HEK293 (cell line): ENCODE data around the gene GNPDA1.

Experiments
- CTCF ChIA-PET: fragments of 350-600 bp; formaldehyde crosslinking; extraction: SDS; loops from one replicate; lab custom pipeline; 2021; ENCODE audit warnings: antibody characterized with exemption; lab: Yijun Ruan, JAX
- POLR2A ChIA-PET: fragments of 300-600 bp; formaldehyde crosslinking; extraction: SDS; loops from one replicate; lab custom pipeline; 2020; ENCODE audit warnings: antibody characterized with exemption, inconsistent platforms; lab: Yijun Ruan, JAX
- H3K27ac ChIP-seq: fragments of 200-500 bp; sonication (Bioruptor generic); 2 replicates; pipeline ENCODE4 v1.5.1; 2014; ENCODE audit warnings: low read depth, low read length, control low read depth, inconsistent platforms; ENCODE audit errors: extremely low read depth
- H3K36me3 ChIP-seq, 2 experiments: fragments of 200-500 bp in 1 of 2; sonication (Bioruptor generic) in 1 of 2; 1 replicate in 1 of 2; 2 replicates in 1 of 2; pipeline ENCODE4 v1.5.1; 2014 to 2017; ENCODE audit warnings: inconsistent platforms in 2 of 2, low read length in 2 of 2; ENCODE audit not compliant: control insufficient read depth in 2 of 2, insufficient read depth in 1 of 2
- H3K4me1 ChIP-seq: fragments of 200-500 bp; sonication (Bioruptor generic); 2 replicates; pipeline ENCODE4 v1.5.1; 2014; ENCODE audit warnings: mild to moderate bottlenecking, low read length, inconsistent platforms; ENCODE audit not compliant: control insufficient read depth, insufficient read depth
- H3K4me3 ChIP-seq: 2 replicates; pipeline ENCODE4 v1.5.1; 2011; ENCODE audit warnings: low read depth, mild to moderate bottlenecking, control low read depth, low read length, moderate library complexity
- H3K9me3 ChIP-seq: fragments of 200-500 bp; sonication (Bioruptor generic); 2 replicates; pipeline ENCODE4 v1.5.1; 2014; ENCODE audit warnings: low read depth, low read length, inconsistent platforms; ENCODE audit not compliant: control insufficient read depth, insufficient read depth
- BCL11A ChIP-seq: fragments of 450-650 bp; formaldehyde crosslinking; IDR thresholded peaks from 2 replicates; pipeline ENCODE4 v1.5.1; 2016; ENCODE audit warnings: low read depth, missing biosample characterization, missing genetic modification characterization
- EGR2 ChIP-seq: fragments of 450-650 bp; formaldehyde crosslinking; IDR thresholded peaks from 2 replicates; pipeline ENCODE4 v1.5.1; 2016; ENCODE audit warnings: low read depth, missing biosample characterization, missing genetic modification characterization
- GFI1B ChIP-seq: fragments of 450-650 bp; formaldehyde crosslinking; IDR thresholded peaks from 2 replicates; pipeline ENCODE4 v1.5.1; 2016; ENCODE audit warnings: missing biosample characterization, missing genetic modification characterization
- KLF17 ChIP-seq: fragments of 450-650 bp; formaldehyde crosslinking; IDR thresholded peaks from 2 replicates; pipeline ENCODE4 v1.5.1; 2016; ENCODE audit warnings: missing biosample characterization, missing genetic modification characterization
- MYNN ChIP-seq: fragments of 450-650 bp; formaldehyde crosslinking; IDR thresholded peaks from 2 replicates; pipeline ENCODE4 v1.5.1; 2016; ENCODE audit warnings: missing biosample characterization, missing genetic modification characterization, borderline replicate concordance
- OSR2 ChIP-seq: fragments of 450-650 bp; formaldehyde crosslinking; IDR thresholded peaks from 2 replicates; pipeline ENCODE4 v1.5.1; 2016; ENCODE audit warnings: missing biosample characterization, missing genetic modification characterization
- ZBTB20 ChIP-seq: fragments of 450-650 bp; formaldehyde crosslinking; IDR thresholded peaks from 2 replicates; pipeline ENCODE4 v1.5.1; 2016; ENCODE audit warnings: missing biosample characterization, missing genetic modification characterization
- ZNF175 ChIP-seq: fragments of 450-650 bp; formaldehyde crosslinking; IDR thresholded peaks from 2 replicates; pipeline ENCODE4 v1.5.1; 2016; ENCODE audit warnings: missing biosample characterization, missing genetic modification characterization
- ZNF26 ChIP-seq: fragments of 450-650 bp; formaldehyde crosslinking; IDR thresholded peaks from 2 replicates; pipeline ENCODE4 v1.5.1; 2016; ENCODE audit warnings: missing biosample characterization, missing genetic modification characterization
- ZNF37A ChIP-seq: fragments of 450-650 bp; IDR thresholded peaks from 2 replicates; pipeline ENCODE4 v1.5.1; 2018; ENCODE audit warnings: missing biosample characterization, missing genetic modification characterization
- ZNF423 ChIP-seq: fragments of 450-650 bp; formaldehyde crosslinking; IDR thresholded peaks from 2 replicates; pipeline ENCODE4 v1.5.1; 2016; ENCODE audit warnings: missing biosample characterization, missing genetic modification characterization
- ZNF473 ChIP-seq: fragments of 450-650 bp; formaldehyde crosslinking; IDR thresholded peaks from 2 replicates; pipeline ENCODE4 v1.5.1; 2017; ENCODE audit warnings: missing biosample characterization, missing genetic modification characterization
- ZNF48 ChIP-seq: fragments of 450-650 bp; formaldehyde crosslinking; IDR thresholded peaks from 2 replicates; pipeline ENCODE4 v1.5.1; 2016; ENCODE audit warnings: missing biosample characterization, missing genetic modification characterization
- ZNF501 ChIP-seq: fragments of 450-650 bp; formaldehyde crosslinking; IDR thresholded peaks from 2 replicates; pipeline ENCODE4 v1.5.1; 2016; ENCODE audit warnings: missing biosample characterization, missing genetic modification characterization
- ZSCAN30 ChIP-seq: fragments of 450-650 bp; IDR thresholded peaks from 2 replicates; pipeline ENCODE4 v1.5.1; 2018; ENCODE audit warnings: missing biosample characterization, mild to moderate bottlenecking, missing genetic modification characterization, moderate library complexity
- ZSCAN5A ChIP-seq: fragments of 450-650 bp; formaldehyde crosslinking; IDR thresholded peaks from 2 replicates; pipeline ENCODE4 v1.5.1; 2016; ENCODE audit warnings: missing biosample characterization, missing genetic modification characterization
- TF ChIP-seq, protein P1 (sequence below): fragments of 450-650 bp; formaldehyde crosslinking; IDR thresholded peaks from 2 replicates; pipeline ENCODE4 v1.5.1; 2016; ENCODE audit warnings: missing biosample characterization, missing genetic modification characterization
- TF ChIP-seq, protein P2 (sequence below): IDR thresholded peaks from 2 replicates; pipeline ENCODE4 v1.6.1; 2011; ENCODE audit warnings: mild to moderate bottlenecking, low read depth, low read length, borderline replicate concordance
- TF ChIP-seq, protein P3 (sequence below): fragments of 450-650 bp; IDR thresholded peaks from 2 replicates; pipeline ENCODE4 v1.5.1; 2018; ENCODE audit warnings: missing biosample characterization, mild to moderate bottlenecking, missing genetic modification characterization

GNPDA1 gene

GRCh38 chr5:141986072-141986471, 26.8 kb downstream of the GNPDA1 start:
- H3K36me3 ChIP-seq: peaks cover 56 to 81% of the 10 kb centered on the region in 2 experiments
- no peaks in the 10 kb centered on the region for H3K4me1 ChIP-seq
- TF ChIP-seq EGR2 (tag by site-specific recombination) (no peak), ZNF423 (no peak), ZBTB20 (tag by site-specific recombination) (no peak), KLF17 (tag by site-specific recombination) (no peak), MYNN (tag by site-specific recombination) (no peak), ZNF501 (tag by site-specific recombination) (no peak), ZSCAN30 (tag by site-specific recombination) (no peak)
- TF ChIP-seq, protein P1, sequence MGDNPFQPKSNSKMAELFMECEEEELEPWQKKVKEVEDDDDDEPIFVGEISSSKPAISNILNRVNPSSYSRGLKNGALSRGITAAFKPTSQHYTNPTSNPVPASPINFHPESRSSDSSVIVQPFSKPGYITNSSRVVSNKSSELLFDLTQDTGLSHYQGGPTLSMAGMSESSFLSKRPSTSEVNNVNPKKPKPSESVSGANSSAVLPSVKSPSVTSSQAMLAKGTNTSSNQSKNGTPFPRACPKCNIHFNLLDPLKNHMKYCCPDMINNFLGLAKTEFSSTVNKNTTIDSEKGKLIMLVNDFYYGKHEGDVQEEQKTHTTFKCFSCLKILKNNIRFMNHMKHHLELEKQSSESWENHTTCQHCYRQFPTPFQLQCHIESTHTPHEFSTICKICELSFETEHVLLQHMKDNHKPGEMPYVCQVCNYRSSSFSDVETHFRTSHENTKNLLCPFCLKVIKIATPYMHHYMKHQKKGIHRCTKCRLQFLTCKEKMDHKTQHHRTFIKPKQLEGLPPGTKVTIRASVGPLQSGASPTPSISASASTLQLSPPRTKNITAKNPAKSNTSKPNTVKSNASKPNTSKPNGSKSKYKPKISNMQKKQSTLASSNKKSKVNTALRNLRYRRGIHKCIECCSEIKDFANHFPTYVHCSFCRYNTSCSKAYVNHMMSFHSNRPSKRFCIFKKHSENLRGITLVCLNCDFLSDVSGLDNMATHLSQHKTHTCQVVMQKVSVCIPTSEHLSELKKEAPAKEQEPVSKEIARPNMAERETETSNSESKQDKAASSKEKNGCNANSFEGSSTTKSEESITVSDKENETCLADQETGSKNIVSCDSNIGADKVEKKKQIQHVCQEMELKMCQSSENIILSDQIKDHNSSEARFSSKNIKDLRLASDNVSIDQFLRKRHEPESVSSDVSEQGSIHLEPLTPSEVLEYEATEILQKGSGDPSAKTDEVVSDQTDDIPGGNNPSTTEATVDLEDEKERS (tag by site-specific recombination): no peak
- TF ChIP-seq, protein P2, sequence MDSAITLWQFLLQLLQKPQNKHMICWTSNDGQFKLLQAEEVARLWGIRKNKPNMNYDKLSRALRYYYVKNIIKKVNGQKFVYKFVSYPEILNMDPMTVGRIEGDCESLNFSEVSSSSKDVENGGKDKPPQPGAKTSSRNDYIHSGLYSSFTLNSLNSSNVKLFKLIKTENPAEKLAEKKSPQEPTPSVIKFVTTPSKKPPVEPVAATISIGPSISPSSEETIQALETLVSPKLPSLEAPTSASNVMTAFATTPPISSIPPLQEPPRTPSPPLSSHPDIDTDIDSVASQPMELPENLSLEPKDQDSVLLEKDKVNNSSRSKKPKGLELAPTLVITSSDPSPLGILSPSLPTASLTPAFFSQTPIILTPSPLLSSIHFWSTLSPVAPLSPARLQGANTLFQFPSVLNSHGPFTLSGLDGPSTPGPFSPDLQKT: no peak
- TF ChIP-seq, all 188 proteins: peak for 0
- Histone ChIP-seq H3K4me3 (no peak overlapping the region), H3K27ac (no peak overlapping the region), H3K9me3 (no peaks in the 10 kb centered on the region)
- ChIA-PET POLR2A (no interaction called here), CTCF (interaction anchor here (1.7 kb wide), 1 partner anchor 159 kb away, joined by 7 read pairs; no protein-coding TSS in a partner anchor)

DNA sequence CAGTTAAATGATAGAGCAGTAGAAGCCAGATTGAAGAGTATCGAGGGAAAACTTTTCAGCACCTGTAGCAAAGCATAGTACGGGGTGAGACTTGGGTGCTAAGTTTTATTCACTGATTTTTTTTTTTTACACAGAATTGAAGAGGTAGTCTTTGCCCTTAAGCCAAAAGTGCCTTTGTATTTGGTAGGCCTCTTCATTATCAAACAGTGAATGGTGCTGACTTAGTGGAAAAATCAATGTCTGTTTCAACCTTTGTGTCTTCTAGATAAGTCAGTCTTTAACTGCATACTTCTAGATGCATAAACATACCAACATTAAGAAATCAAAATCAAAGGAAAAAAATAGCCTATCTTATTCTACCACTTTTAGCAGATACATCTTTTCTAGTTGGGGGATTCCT, 30.2 kb downstream of the GNPDA1 start:
- H3K27ac ChIP-seq: no peak overlapping the region
- ChIA-PET POLR2A (no interaction called here), CTCF (no interaction called here)
- peaks cover 85 to 91% of the 10 kb centered on the region in 2 experiments for H3K36me3 ChIP-seq
- no peak overlapping the region for H3K4me3 ChIP-seq
- H3K9me3 ChIP-seq: no peaks in the 10 kb centered on the region
- no peaks in the 10 kb centered on the region for H3K4me1 ChIP-seq
- no peak for TF ChIP-seq ZSCAN5A
- TF ChIP-seq, protein P3, sequence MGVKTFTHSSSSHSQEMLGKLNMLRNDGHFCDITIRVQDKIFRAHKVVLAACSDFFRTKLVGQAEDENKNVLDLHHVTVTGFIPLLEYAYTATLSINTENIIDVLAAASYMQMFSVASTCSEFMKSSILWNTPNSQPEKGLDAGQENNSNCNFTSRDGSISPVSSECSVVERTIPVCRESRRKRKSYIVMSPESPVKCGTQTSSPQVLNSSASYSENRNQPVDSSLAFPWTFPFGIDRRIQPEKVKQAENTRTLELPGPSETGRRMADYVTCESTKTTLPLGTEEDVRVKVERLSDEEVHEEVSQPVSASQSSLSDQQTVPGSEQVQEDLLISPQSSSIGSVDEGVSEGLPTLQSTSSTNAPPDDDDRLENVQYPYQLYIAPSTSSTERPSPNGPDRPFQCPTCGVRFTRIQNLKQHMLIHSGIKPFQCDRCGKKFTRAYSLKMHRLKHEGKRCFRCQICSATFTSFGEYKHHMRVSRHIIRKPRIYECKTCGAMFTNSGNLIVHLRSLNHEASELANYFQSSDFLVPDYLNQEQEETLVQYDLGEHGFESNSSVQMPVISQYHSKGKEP (tag by site-specific recombination): no peak
- TF ChIP-seq ZNF473: no peak
- TF ChIP-seq ZNF48 (tag by site-specific recombination): no peak
- no peak for TF ChIP-seq GFI1B (tag by site-specific recombination)
- TF ChIP-seq OSR2: no peak
- TF ChIP-seq ZNF37A (tag by site-specific recombination): no peak
- TF ChIP-seq ZNF26 (tag by site-specific recombination): no peak
- no peak for TF ChIP-seq ZNF175 (tag by site-specific recombination)
- TF ChIP-seq BCL11A (tag by site-specific recombination): no peak
